GM19328 (cell line): ENCODE data around the gene KRTAP5-11.
"Not testable (repeated sequence)": the region's sequence is repeated elsewhere in the genome, so short reads cannot be mapped to it uniquely, and the experiment has no call there.

Experiments used
- ATAC-seq: cut with Tn5 transposase; IDR thresholded peaks from one replicate; pipeline ENCODE4 v1.9.1; 2021; ENCODE audit warnings: mild to moderate bottlenecking, moderate library complexity; ENCODE audit not compliant: unreplicated experiment

The KRTAP5-11 gene

GRCh38 chr11:71534711-71535608 is 47.7 kb downstream of the KRTAP5-11 start:
- not testable (repeated sequence) for ATAC-seq

- ATAC-seq = no peak
Measured at GRCh38 chr11:71532036-71532610, 50.6 kb downstream of the KRTAP5-11 start.
